ENCODE data around the gene EPB41. TPM values are rescaled to one million over a fixed set of nuclear protein-coding genes. Genes with fewer than 3 reads are reported as not detected.
"Not testable (repeated sequence)": the region's sequence is repeated elsewhere in the genome, so short reads cannot be mapped to it uniquely, and the experiment has no call there.

Gene EPB41
- total RNA-seq, 3 donors from 2014 or later = 45.8 to 82.2 (median 76.3) TPM

DNA sequence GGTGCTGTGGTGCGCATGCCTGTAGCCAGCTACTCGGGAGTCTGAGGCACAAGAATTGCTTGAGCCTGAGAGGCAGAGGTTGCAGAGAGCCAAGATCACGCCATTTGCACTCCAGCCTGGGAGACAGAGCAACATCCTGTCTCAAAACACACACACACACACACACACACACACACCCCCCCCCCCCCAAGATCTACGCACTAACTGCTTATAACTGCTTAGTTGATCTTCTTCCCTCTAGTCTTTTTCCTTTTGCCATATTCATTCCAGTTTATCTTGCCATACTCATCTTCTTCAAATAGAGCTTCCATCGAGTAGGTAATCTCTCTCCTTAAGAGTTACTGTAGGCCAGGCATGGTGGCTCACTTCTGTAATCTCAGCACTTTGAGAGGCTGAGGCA, 20.9 kb downstream of the EPB41 start:
- intact Hi-C loops (cut with DNase I, micrococcal nuclease) = no loop called here
- H3K4me3 ChIP-seq = no peak overlapping the region
- no peak for TF ChIP-seq CTCF (IDR thresholded peaks at IDR 0.05)

DNA sequence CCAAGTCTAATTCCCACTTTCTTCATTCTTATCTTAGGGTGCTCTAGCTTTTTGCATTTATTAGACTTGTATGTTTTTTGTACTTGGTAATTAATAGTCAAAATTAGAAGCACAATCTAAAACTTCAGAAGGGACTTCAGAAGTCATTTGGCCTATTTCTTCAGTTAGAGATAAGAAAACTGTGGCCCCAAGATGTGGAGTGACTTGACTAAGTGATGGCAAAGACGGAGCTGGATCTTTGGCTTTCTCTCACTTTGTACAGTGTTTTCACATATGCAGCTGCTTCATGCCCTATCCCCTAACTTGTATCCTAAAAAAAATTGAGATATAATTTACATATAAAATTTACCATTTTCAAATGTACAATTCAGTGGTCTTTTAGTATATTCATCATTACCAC, 21.7 kb downstream of the EPB41 start:
- Histone ChIP-seq H3K4me1 (ENCODE audit: low read depth) (peaks cover 7% of the 10 kb centered on the region), H3K36me3 (ENCODE audit: low read depth) (no peaks in the 10 kb centered on the region), H3K4me3 (no peak overlapping the region), H3K9me3 (no peaks in the 10 kb centered on the region)
- intact Hi-C loops (cut with DNase I, micrococcal nuclease) = no loop called here
- ATAC-seq (no peak), DNase-seq (no peak)
- no peak for TF ChIP-seq CTCF (IDR thresholded peaks at IDR 0.05)

More for the DNA sequence above, 20.9 kb downstream of the EPB41 start:
- no peak for ATAC-seq
- DNase-seq = no peak
- Histone ChIP-seq H3K9me3 (no peaks in the 10 kb centered on the region), H3K36me3 (ENCODE audit: low read depth) (no peaks in the 10 kb centered on the region), H3K4me1 (ENCODE audit: low read depth) (peaks cover 7% of the 10 kb centered on the region)

- ATAC-seq (no peak), DNase-seq (no peak)
- Histone ChIP-seq H3K4me1 (ENCODE audit: low read depth) (peaks cover 7% of the 10 kb centered on the region), H3K9me3 (no peaks in the 10 kb centered on the region), H3K36me3 (ENCODE audit: low read depth) (no peaks in the 10 kb centered on the region), H3K4me3 (no peak overlapping the region)
- no peak for TF ChIP-seq CTCF (IDR thresholded peaks at IDR 0.05)
- intact Hi-C loops (cut with DNase I, micrococcal nuclease) = no loop called here
Observed at GRCh38 chr1:28936528-28936927, 22.2 kb downstream of the EPB41 start.

DNA sequence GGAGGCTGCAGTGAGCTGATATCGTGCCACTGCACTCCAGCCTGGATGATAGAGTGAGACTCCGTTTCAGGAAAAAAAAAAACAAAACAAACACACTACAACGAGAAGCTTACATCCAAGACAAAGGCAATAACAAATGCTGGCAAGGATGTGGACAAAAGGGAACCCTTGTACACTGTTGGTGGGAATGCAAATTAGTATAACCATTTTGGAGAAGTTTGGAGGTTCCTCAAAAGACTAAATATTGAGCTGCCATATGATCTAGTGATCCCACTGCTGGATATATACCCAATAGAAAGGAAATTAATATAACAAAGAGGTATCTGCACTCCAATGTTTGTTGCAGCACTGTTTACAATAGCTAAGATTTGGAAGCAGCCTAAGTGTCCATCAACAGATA, 29.2 kb downstream of the EPB41 start:
- intact Hi-C loops (cut with DNase I, micrococcal nuclease); DNase-seq; H3K36me3 ChIP-seq (ENCODE audit: low read depth); H3K4me3 ChIP-seq; ATAC-seq; H3K9me3 ChIP-seq; H3K4me1 ChIP-seq (ENCODE audit: low read depth): not testable (repeated sequence)

GRCh38 chr1:28950006-28950405, 35.6 kb downstream of the EPB41 start:
- Histone ChIP-seq H3K36me3 (ENCODE audit: low read depth) (no peaks in the 10 kb centered on the region), H3K4me1 (ENCODE audit: low read depth) (no peaks in the 10 kb centered on the region), H3K4me3 (no peak overlapping the region), H3K9me3 (no peaks in the 10 kb centered on the region)
- intact Hi-C loops (cut with DNase I, micrococcal nuclease) = no loop called here
- ATAC-seq (no peak), DNase-seq (no peak)
- no peak for TF ChIP-seq CTCF (IDR thresholded peaks at IDR 0.05)

- H3K4me1 ChIP-seq (ENCODE audit: low read depth) = no peaks in the 10 kb centered on the region
- H3K4me3 ChIP-seq = no peak overlapping the region
- DNase-seq = no peak
- ATAC-seq = no peak
- no peak for TF ChIP-seq CTCF (IDR thresholded peaks at IDR 0.05)
- no peaks in the 10 kb centered on the region for H3K9me3 ChIP-seq
- no peaks in the 10 kb centered on the region for H3K36me3 ChIP-seq (ENCODE audit: low read depth)
- intact Hi-C loops (cut with DNase I, micrococcal nuclease) = no loop called here
Observed at GRCh38 chr1:28950449-28950848, 36.1 kb downstream of the EPB41 start.

Measured in mucosa of descending colon (tissue), 3 donors.